IMR-90 (cell line): Measurements from ENCODE around the gene EPHX1. TPM values are rescaled to one million over a fixed set of nuclear protein-coding genes. Genes with fewer than 3 reads are reported as not detected.
A peak's percentile ranks its signal among the peaks of the same experiment; 100 is the strongest.

Source experiments
- ATAC-seq: fragments of 200-7000 bp; cut with Tn5 transposase; 2 replicates; pipeline ENCODE4 v1.9.1; 2020; ENCODE audit warnings: low read depth, mild to moderate bottlenecking, moderate library complexity
- BruUV-seq: library from RNA; stranded (reverse); fragments of 400-500 nt; replicated peaks from 2 replicates; lab custom pipeline; 2021; lab: Mats Ljungman, UMichigan
- CTCF ChIA-PET: fragments of 300-600 bp; formaldehyde crosslinking; extraction: SDS; loops from one replicate; lab custom pipeline; 2021; ENCODE audit warnings: antibody characterized with exemption; lab: Yijun Ruan, JAX
- POLR2A ChIA-PET: fragments of 300-600 bp; sonication (Branson Sonifier 250); formaldehyde crosslinking; loops from one replicate; lab custom pipeline; 2022; ENCODE audit warnings: antibody characterized with exemption; ENCODE audit not compliant: unreplicated experiment; lab: Charles Lee
- DNase-seq: peaks from one replicate; pipeline ENCODE4 v3.0.0; 2013
- H2AFZ ChIP-seq: replicated peaks from 2 replicates; pipeline ENCODE3; 2013; ENCODE audit warnings: low read length, mild to moderate bottlenecking; ENCODE audit not compliant: poor library complexity
- H2AK5ac ChIP-seq: 2 replicates; pipeline ENCODE4 v1.6.1; 2013; ENCODE audit warnings: low read depth, low read length, inconsistent platforms
- H2AK9ac ChIP-seq: replicated peaks from 2 replicates; pipeline ENCODE3; 2013; ENCODE audit warnings: mild to moderate bottlenecking, low read depth, low read length, moderate library complexity; ENCODE audit not compliant: poor library complexity
- H2BK120ac ChIP-seq: 2 replicates; pipeline ENCODE4 v1.6.1; 2013; ENCODE audit warnings: low read depth, low read length, inconsistent platforms
- H2BK15ac ChIP-seq: 3 replicates; pipeline ENCODE4 v1.6.1; 2013; ENCODE audit warnings: low read depth, low read length, inconsistent platforms
- H2BK20ac ChIP-seq: 2 replicates; pipeline ENCODE4 v1.6.1; 2013; ENCODE audit warnings: low read depth, mild to moderate bottlenecking, inconsistent platforms, low read length, moderate library complexity
- H2BK5ac ChIP-seq: 2 replicates; pipeline ENCODE4 v1.6.1; 2013; ENCODE audit warnings: mild to moderate bottlenecking, low read depth, low read length, inconsistent platforms; ENCODE audit not compliant: poor library complexity, severe bottlenecking
- H3K14ac ChIP-seq: replicated peaks from 2 replicates; pipeline ENCODE4 v1.6.1; 2013; ENCODE audit warnings: low read depth, low read length, inconsistent platforms
- H3K18ac ChIP-seq: 2 replicates; pipeline ENCODE4 v1.6.1; 2013; ENCODE audit warnings: low read depth, low read length, control low read depth
- H3K23ac ChIP-seq: 2 replicates; pipeline ENCODE4 v1.6.1; 2013; ENCODE audit warnings: low read depth, low read length, inconsistent platforms
- H3K27ac ChIP-seq: 2 replicates; pipeline ENCODE4 v1.5.1; 2013; ENCODE audit warnings: mild to moderate bottlenecking, control low read depth, low read length; ENCODE audit not compliant: insufficient read depth
- H3K27me3 ChIP-seq: 2 replicates; pipeline ENCODE4 v1.6.1; 2013; ENCODE audit warnings: low read length; ENCODE audit not compliant: control insufficient read depth, insufficient read depth
- H3K36me3 ChIP-seq: 2 replicates; pipeline ENCODE4 v1.6.1; 2013; ENCODE audit warnings: low read length, mixed read lengths; ENCODE audit not compliant: control insufficient read depth, insufficient read depth
- H3K4ac ChIP-seq: 2 replicates; pipeline ENCODE4 v1.6.1; 2013; ENCODE audit warnings: low read depth, low read length, inconsistent platforms
- H3K4me1 ChIP-seq: 2 replicates; pipeline ENCODE4 v1.6.1; 2013; ENCODE audit warnings: low read length, mixed read lengths; ENCODE audit not compliant: control insufficient read depth, insufficient read depth
- H3K4me2 ChIP-seq: 2 replicates; pipeline ENCODE4 v1.6.1; 2013; ENCODE audit warnings: low read depth, mild to moderate bottlenecking, control low read depth, low read length, moderate library complexity
- H3K4me3 ChIP-seq: 2 replicates; pipeline ENCODE4 v1.5.1; 2013; ENCODE audit warnings: low read depth, mild to moderate bottlenecking, control low read depth, low read length, moderate library complexity; ENCODE audit not compliant: insufficient read depth
- H3K56ac ChIP-seq: 2 replicates; pipeline ENCODE4 v1.6.1; 2013; ENCODE audit warnings: low read length, inconsistent platforms; ENCODE audit not compliant: insufficient read depth; ENCODE audit errors: extremely low read depth
- H3K79me1 ChIP-seq, 2 experiments: 2 replicates each; pipeline ENCODE4 v1.6.1; 2013; ENCODE audit warnings: low read length in 2 of 2, inconsistent platforms in 1 of 2, low read depth in 1 of 2
- H3K9ac ChIP-seq: 2 replicates; pipeline ENCODE4 v1.6.1; 2013; ENCODE audit warnings: low read depth, low read length, control low read depth
- H3K9me1 ChIP-seq: 2 replicates; pipeline ENCODE4 v1.6.1; 2013; ENCODE audit warnings: low read length, inconsistent platforms; ENCODE audit not compliant: insufficient read depth
- H3K9me3 ChIP-seq: 2 replicates; pipeline ENCODE4 v1.6.1; 2013; ENCODE audit warnings: low read length; ENCODE audit not compliant: control insufficient read depth, insufficient read depth
- H4K20me1 ChIP-seq: 2 replicates; pipeline ENCODE4 v1.6.1; 2013; ENCODE audit warnings: low read length, inconsistent platforms; ENCODE audit not compliant: insufficient read depth
- H4K5ac ChIP-seq: 2 replicates; pipeline ENCODE4 v1.6.1; 2013; ENCODE audit warnings: mild to moderate bottlenecking, low read depth, low read length, control low read depth
- H4K8ac ChIP-seq, 2 experiments: 2 replicates each; pipeline ENCODE4 v1.6.1; 2013; ENCODE audit warnings: low read depth in 2 of 2, low read length in 2 of 2, control low read depth in 1 of 2, inconsistent platforms in 1 of 2
- H4K91ac ChIP-seq: 2 replicates; pipeline ENCODE4 v1.6.1; 2013; ENCODE audit warnings: low read depth, low read length, inconsistent platforms; ENCODE audit not compliant: insufficient read depth
- BHLHE40 ChIP-seq: fragments of 150-350 bp; IDR thresholded peaks from 2 replicates; pipeline ENCODE4 v1.6.1; 2016; ENCODE audit warnings: mild to moderate bottlenecking, low read depth, low read length
- MAZ ChIP-seq: IDR thresholded peaks from 2 replicates; pipeline ENCODE4 v1.6.1; 2012; ENCODE audit warnings: low read depth, mild to moderate bottlenecking, low read length, improper control_type of control experiment, moderate library complexity, borderline replicate concordance
- MXI1 ChIP-seq: IDR thresholded peaks from 2 replicates; pipeline ENCODE4 v1.6.1; 2012; ENCODE audit warnings: low read depth, mild to moderate bottlenecking, low read length, moderate library complexity, borderline replicate concordance
- POLR2A ChIP-seq: IDR thresholded peaks from 2 replicates; pipeline ENCODE4 v1.6.1; 2012; ENCODE audit warnings: mild to moderate bottlenecking, low read depth, low read length
- WGBS, 2 experiments: methylation state at CpG; one replicate each; pipeline versions ENCODE4 v1.1.5 to v1.1.7; 2013; ENCODE audit warnings: missing lambda C conversion rate in 2 of 2; ENCODE audit not compliant: insufficient read length in 1 of 2; ENCODE audit errors: extremely low coverage in 2 of 2; 5-methylcytosine and 5-hydroxymethylcytosine counted together
- dilution Hi-C: fragments of 300-500 bp; cut with HindIII; formaldehyde crosslinking; loops from one replicate; pipeline ENCODE4 v1.14.3; 2018; ENCODE audit warnings: low sequenced_read_pairs; ENCODE audit not compliant: unreplicated experiment
- in situ Hi-C: fragments of 300-500 bp; cut with MboI; formaldehyde crosslinking; loops from 3 replicates; pipeline ENCODE4 v1.14.3; 2019; ENCODE audit warnings: low sequenced_read_pairs, inconsistent platforms, mixed read lengths
- intact Hi-C: fragments of 100-400 bp; cut with micrococcal nuclease; formaldehyde crosslinking; loops from 2 replicates; pipeline ENCODE4 v1.10.0; 2022
- polyA plus RNA-seq, 3 experiments: library from polyadenylated mRNA; depleted of rRNA; stranded (reverse); fragments of >200 nt; gene quantifications; 2 replicates each; pipeline ENCODE4 v1.2.3, GENCODE V29; 2012; ENCODE audit warnings: low replicate concordance in 1 of 3
- total RNA-seq: library from RNA; depleted of rRNA; stranded (reverse); fragments of >200 nt; gene quantifications from 2 replicates; pipeline ENCODE4 v1.2.3, GENCODE V29; 2012
- TF ChIP-seq, protein P1 (sequence below): conservative IDR thresholded peaks from 2 replicates; pipeline ENCODE4 v1.5.1; 2012; ENCODE audit warnings: mild to moderate bottlenecking, low read depth, low read length, improper control_type of control experiment
- TF ChIP-seq, protein P2 (sequence below): fragments of 150-350 bp; IDR thresholded peaks from 2 replicates; pipeline ENCODE4 v1.6.1; 2017; ENCODE audit warnings: mild to moderate bottlenecking, antibody characterized with exemption, low read length, low read depth
- TF ChIP-seq, protein P3 (sequence below): fragments of 150-350 bp; IDR thresholded peaks from 2 replicates; pipeline ENCODE4 v1.6.1; 2016; ENCODE audit warnings: low read depth, mild to moderate bottlenecking, low read length, moderate library complexity, borderline replicate concordance

Gene EPHX1
- total and polyA plus RNA-seq, 2 of the 4 experiments (the other 2 are of a cell fraction): 20.3 to 46.3 TPM

DNA sequence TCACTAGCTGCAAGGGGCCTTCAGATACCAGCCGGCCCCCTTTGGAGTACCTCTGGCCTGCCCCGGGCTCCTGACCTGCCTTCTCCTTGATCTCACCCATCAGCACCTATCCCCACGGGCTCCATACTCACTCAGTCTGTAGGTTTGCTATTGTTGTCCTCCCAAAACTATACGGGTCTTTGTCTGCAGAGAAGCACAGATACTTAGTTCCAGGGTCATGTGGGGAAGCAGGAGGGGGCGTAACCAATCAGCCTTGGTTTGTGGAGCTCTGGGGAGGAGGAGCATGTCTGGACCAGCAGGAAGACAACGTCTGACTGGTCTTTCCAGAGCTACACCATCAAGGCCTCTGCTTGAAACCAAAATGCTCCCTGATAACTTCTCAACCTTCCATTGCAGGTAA, 57.1 kb downstream of the EPHX1 start:
- H3K27me3 ChIP-seq: no peaks in the 10 kb centered on the region
- H4K5ac ChIP-seq: no peak overlapping the region
- peaks cover 19% of the 10 kb centered on the region for H4K20me1 ChIP-seq
- H2AK5ac ChIP-seq: 0 out of 2 replicates have a peak overlapping the region, but pooled peaks have one; percentile 3
- WGBS, 2 experiments: no CpG with 5 or more reads among the region's 6 CpGs
- CTCF ChIA-PET: interaction anchor here (0.6 kb wide), 1 partner anchor 317 kb away, joined by 3 read pairs; no protein-coding TSS in a partner anchor
- TF ChIP-seq, protein P1, sequence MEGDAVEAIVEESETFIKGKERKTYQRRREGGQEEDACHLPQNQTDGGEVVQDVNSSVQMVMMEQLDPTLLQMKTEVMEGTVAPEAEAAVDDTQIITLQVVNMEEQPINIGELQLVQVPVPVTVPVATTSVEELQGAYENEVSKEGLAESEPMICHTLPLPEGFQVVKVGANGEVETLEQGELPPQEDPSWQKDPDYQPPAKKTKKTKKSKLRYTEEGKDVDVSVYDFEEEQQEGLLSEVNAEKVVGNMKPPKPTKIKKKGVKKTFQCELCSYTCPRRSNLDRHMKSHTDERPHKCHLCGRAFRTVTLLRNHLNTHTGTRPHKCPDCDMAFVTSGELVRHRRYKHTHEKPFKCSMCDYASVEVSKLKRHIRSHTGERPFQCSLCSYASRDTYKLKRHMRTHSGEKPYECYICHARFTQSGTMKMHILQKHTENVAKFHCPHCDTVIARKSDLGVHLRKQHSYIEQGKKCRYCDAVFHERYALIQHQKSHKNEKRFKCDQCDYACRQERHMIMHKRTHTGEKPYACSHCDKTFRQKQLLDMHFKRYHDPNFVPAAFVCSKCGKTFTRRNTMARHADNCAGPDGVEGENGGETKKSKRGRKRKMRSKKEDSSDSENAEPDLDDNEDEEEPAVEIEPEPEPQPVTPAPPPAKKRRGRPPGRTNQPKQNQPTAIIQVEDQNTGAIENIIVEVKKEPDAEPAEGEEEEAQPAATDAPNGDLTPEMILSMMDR: no peak
- TF ChIP-seq BHLHE40 (no peak), MXI1 (no peak), POLR2A (no peak), MAZ (no peak)
- TF ChIP-seq, protein P2, sequence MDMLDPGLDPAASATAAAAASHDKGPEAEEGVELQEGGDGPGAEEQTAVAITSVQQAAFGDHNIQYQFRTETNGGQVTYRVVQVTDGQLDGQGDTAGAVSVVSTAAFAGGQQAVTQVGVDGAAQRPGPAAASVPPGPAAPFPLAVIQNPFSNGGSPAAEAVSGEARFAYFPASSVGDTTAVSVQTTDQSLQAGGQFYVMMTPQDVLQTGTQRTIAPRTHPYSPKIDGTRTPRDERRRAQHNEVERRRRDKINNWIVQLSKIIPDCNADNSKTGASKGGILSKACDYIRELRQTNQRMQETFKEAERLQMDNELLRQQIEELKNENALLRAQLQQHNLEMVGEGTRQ: no peak
- TF ChIP-seq, protein P3, sequence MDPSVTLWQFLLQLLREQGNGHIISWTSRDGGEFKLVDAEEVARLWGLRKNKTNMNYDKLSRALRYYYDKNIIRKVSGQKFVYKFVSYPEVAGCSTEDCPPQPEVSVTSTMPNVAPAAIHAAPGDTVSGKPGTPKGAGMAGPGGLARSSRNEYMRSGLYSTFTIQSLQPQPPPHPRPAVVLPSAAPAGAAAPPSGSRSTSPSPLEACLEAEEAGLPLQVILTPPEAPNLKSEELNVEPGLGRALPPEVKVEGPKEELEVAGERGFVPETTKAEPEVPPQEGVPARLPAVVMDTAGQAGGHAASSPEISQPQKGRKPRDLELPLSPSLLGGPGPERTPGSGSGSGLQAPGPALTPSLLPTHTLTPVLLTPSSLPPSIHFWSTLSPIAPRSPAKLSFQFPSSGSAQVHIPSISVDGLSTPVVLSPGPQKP: no peak
- no peaks in the 10 kb centered on the region for H3K9me3 ChIP-seq
- no peak overlapping the region for H3K4me2 ChIP-seq
- no peak overlapping the region for H3K14ac ChIP-seq
- peaks cover 19% of the 10 kb centered on the region; the same call in 1 of the 2 replicates for H3K9me1 ChIP-seq
- peaks cover 13% of the 10 kb centered on the region for H3K4me1 ChIP-seq
- H2BK5ac ChIP-seq: no peak overlapping the region
- DNase-seq: no peak
- BruUV-seq: no TSS peak
- H3K9ac ChIP-seq: no peak overlapping the region
- no peak overlapping the region for H2AFZ ChIP-seq
- no peak overlapping the region for H2AK9ac ChIP-seq
- no peak overlapping the region for H3K56ac ChIP-seq
- H2BK15ac ChIP-seq: no peak overlapping the region; the same call in 2 of the 3 replicates
- no peak overlapping the region for H4K91ac ChIP-seq
- in situ Hi-C loops: no loop called here
- ATAC-seq: no peak
- H3K18ac ChIP-seq: no peak overlapping the region
- H2BK120ac ChIP-seq: no peak overlapping the region
- H3K79me1 ChIP-seq: peaks cover 0 to 20% of the 10 kb centered on the region in 2 experiments; a peak in 2 of 4 replicates
- no peak overlapping the region for H3K4ac ChIP-seq
- H3K23ac ChIP-seq: no peak overlapping the region
- no peak overlapping the region for H3K27ac ChIP-seq
- H3K4me3 ChIP-seq: no peak overlapping the region
- no peak overlapping the region for H4K8ac ChIP-seq
- peaks cover 48% of the 10 kb centered on the region for H3K36me3 ChIP-seq
- POLR2A ChIA-PET: no interaction called here
- intact Hi-C loops: no loop called here
- no peak overlapping the region for H2BK20ac ChIP-seq
- dilution Hi-C loops: no loop called here
